ENCODE measurements around the gene LOX.

LOX gene

DNA sequence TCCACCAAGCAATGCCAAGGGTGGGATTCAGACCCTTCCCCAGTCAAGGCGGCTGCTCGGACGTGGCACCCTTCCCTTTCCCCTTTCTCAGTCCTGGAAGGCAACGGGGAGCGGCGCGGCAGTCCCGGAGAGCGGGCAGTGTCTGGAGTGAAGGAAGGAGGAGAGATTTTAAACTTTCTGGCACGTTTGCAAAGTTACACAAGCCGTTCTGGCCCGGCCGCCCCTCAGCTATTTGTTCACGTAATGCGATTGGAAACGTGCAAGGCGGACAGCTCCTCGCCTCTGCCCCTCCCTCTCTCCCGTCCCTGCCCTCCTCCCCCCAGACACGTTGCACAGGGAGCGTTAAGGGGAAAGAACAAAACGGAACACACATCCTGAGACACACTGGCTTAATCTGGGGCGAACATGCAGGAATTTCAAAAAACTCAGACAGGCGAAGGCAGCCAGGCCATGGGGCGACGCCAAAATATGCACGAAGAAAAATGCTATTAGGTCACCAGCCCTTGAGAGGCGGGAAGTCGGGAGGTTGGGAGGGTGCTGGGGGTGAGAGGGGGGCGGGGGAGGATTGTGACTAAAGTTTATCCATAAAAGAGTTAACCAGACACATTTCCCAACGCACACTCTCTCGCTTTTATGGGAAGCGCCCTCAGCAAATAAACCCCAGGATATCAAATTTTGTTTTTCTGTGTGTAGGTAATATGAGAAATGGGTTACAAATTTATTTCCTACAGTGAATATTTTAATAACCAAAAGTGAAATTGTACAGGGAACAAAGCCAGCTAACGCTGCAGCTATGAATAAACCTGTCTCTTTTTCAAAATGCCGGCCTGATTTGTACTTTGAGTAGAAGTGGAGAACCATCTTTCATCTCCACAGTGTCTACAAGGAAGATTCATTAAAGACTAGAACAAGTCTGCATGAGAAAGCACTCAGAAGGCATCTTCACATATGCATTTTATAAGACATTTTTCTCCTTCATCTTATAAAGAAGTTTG lies at the start of gene LOX:
Gene LOX (minus strand): TSS at position 144 of the 995 bp plus-strand sequence. CDS start 274 bp downstream, outside the sequence.
- peak; percentile 91 for DNase-seq (ENCODE audit: low read depth)

- DNase-seq (ENCODE audit: low read depth) = peak; percentile 61
Measured at GRCh38 chr5:122126756-122127321, 48.8 kb upstream of the LOX start.

GRCh38 chr5:122126177-122126755 lies 48.2 kb upstream of the LOX start:
- peak; percentile 64 for DNase-seq (ENCODE audit: low read depth)

DNA sequence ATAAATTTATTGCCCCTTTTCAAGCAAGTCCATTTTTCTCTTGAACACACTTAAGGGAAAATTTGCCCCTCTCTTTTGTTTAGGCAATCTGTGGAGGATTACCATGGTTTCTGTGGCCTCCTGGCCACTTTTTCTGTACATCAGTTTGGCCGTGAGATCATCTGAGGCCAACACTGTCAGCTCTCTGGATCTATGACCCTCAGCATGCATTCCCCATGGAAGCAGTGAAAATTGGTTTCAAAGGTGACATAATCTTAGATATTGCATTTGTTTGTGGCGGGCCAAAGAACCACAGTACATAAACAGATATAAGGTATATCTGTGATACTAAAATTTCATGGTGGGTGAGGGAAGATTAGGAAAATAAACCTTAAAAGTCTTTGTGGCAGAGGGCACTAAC lies 46.7 kb upstream of the LOX start:
- DNase-seq (ENCODE audit: low read depth) = no peak

- no peak for DNase-seq (ENCODE audit: low read depth)
Measured at GRCh38 chr5:122121479-122122465, 43.7 kb upstream of the LOX start.

DNA sequence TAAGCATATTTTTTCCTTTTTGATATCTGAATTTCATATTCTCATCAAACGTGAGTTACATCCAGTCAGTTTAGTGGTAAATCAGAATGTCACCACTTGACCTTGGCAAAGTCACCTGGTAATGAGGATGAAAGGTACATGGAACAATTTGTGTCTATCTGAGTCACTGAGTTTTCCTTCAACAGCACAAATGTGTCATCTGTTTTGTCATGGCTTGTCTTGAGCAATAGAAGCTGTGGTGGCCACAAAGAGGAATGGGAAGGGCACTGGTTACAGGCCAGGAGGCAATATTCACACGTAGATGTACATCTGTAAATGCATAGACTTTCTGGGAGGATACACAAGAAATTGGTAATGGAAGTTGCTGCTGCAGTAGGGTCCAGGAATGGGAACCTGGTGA lies 42.9 kb upstream of the LOX start:
- DNase-seq (ENCODE audit: low read depth) = no peak

DNA sequence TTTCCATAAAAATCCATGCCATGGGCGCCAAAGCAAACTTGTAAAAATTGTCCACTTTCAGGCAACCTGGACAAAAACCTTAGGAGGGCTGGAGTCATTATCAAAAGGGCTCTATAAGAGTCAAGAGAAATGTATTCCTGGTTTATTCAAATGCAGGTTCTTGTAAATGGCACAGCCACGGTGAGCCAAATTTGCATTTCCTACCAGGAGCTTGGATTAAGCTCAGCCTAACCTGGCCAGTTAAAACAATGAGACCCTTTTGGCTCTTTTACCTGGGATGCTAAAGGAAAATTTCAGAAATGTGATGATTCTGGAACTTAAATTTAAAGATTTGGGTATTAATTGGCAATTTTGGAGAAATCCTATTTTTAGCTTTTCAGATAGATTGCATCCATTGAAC lies 42.4 kb upstream of the LOX start:
- DNase-seq (ENCODE audit: low read depth) = no peak

- DNase-seq (ENCODE audit: low read depth) = no peak
Measured at GRCh38 chr5:122119205-122119604, 41.1 kb upstream of the LOX start.

GRCh38 chr5:122118356-122118948 lies 40.4 kb upstream of the LOX start:
- no peak for DNase-seq (ENCODE audit: low read depth)

DNA sequence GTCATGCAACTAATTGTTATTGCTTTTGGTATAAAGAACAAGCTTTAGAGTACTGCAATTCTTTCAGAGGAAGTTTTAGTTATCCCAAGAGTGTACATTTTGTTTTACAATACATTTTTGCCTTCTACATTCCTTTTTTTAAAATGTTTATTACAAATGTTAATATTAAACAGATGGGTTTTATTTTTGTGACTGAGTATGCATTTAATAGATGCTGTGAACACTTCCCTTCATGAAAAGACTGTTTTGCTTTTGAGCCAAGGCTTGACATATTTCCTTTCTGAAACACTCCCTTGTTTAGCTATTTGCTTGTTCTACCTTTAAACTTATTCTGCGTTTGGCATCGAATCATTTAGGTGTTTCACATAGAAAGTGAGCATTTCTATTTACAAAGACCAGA lies 36.4 kb upstream of the LOX start:
- DNase-seq (ENCODE audit: low read depth) = no peak

DNA sequence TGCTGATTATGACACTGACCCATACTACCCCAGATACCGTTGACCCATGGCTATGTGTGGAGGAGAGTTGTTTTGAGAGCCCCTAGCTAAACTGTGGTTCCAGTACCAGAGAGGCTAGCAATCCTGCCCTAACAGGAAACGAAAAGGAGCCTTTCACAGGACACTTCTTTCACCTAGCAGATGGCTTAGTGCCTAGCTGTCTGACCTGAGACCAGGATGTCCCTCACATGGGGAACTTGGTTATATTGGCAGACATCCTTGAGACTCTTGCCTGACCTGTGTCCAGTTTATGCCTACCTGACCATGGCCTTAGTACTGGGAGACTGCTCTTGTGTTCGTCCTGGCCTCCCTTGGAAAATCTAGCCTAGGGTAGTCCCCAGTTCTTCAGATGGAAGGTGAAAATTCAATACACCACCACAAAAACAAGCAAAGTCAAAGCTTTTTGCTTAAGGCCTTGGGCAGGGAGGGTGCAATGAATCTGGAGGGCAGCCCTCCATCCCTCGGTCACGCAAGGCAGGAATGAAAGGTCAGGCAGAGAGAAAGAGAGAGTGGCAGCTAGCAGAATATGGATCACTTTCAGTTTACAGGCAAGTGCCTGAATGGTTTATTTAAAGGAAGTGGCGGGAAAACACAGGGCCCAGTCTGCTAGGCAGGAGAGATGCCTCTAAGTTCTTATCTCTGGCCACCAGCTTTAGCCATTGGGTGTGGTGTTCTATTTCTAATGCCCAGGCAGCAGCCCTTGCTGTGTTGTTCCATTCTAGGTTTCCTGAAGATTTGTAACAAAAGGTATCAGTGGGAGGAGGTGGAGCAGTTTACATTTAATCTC lies 34.9 kb upstream of the LOX start:
- DNase-seq (ENCODE audit: low read depth) = no peak

DNA sequence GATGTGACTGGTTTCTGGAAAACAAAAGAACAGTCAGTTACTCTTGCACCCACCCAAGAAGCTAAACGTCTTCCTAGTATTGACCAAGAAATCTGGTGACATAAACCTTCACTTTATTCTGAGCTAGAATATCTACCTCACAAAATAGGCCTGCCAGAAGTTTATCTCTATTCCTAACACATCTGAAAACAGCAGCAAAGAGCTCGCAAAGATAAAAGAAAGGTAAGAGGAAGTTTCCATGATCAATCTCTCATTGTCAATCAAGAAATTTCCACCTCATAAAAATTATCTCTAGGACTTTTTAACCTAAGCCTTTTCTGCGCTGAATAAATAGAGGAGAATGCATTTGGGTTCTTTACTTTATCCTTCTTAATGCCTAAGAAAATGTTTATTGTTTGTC lies 34.0 kb upstream of the LOX start:
- DNase-seq (ENCODE audit: low read depth) = no peak

DNA sequence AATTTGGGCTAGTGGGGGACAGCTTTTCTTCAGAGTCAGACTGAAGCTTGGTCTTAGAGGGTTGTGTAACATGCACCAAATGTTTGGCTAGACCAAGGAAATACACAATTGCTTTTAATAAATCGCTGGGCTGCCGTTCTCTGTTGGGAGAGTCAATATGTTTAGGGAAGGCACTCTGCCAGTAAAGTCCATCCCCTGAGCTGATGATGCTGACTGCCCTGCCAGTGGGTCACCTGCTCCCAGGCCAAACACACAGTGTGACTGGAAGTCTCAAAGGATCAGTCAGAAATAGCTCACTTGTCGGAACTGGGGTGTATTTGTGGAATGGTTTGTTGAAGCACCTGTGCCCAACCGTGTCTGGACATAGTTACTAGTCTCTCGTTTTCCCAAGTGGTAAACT lies 33.4 kb upstream of the LOX start:
- no peak for DNase-seq (ENCODE audit: low read depth)

DNA sequence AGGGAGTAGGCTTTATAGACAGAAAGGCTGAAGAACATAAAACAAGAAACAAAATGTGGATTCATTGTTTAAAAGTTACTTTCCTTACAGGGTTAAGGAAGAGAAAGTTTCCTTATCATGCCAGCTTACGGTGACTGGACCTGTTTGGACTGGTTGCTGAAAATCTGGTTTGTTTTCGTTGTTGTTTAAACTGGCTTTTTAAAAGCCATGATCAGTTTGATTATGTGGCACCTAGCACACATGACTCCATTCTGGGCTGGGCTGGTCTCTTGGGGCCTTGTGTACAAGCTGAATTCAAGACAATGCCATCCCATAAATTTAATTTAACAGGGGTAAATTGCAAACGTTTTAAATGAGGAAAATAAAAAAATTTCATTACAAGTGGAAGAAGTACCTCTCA lies 32.9 kb upstream of the LOX start:
- no peak for DNase-seq (ENCODE audit: low read depth)

GRCh38 chr5:122107016-122107415 lies 29.0 kb upstream of the LOX start:
- no peak for DNase-seq (ENCODE audit: low read depth)

GRCh38 chr5:122105909-122106308 lies 27.9 kb upstream of the LOX start:
- no peak for DNase-seq (ENCODE audit: low read depth)

DNA sequence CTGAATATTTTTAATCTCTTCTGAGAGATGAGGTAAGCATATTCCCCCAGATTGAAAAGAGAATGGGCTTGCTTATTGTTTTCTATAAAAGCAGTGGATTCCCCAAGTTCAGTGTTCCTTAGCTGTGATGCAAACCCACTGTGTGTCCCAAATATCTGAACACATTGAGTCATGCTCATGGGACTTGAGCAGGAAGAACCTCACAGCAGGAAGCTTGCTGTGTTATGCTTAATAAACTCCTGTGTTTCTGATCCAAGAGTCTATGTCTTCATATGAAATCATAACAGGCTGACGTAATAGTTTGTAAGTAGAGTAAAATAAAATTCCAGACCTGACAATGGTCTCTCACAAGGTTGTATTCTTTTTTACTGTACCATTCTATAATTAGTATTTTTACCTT lies 24.8 kb upstream of the LOX start:
- DNase-seq (ENCODE audit: low read depth) = peak; percentile 72

DNA sequence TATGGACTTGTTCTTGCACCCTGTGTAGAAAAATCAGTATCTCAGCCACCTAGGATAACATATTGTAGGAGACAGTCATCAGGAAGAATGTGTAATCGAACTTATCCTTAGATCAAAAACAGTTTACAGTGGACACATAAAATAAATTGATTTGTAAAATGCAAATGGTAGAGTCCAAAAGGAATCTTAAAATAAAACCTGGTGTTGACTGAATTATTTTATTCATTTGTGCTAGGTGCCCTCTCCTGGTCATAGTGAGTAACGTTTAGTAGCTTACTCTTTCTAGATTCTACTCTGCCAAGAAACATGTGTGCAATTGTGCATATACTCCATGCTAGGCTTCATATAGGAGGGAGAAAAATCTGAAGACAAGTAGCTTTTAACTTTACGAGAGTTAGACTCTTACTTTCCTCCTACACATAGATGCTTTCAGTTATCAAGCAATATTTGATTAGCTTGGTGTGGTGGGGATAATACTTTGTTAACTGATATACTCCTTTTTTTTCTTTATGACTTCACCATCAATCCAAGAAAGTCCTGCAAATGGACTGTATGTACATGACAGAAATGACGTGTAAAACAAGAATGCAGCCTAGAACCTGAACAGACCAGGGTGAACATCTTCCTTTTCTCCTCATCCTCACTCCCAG lies 23.7 kb upstream of the LOX start:
- peak; percentile 51 for DNase-seq (ENCODE audit: low read depth)

GRCh38 chr5:122099060-122099790 lies 21.2 kb upstream of the LOX start:
- DNase-seq (ENCODE audit: low read depth) = peak; percentile 74
